ENCODE data around the gene PLCXD3.

Gene PLCXD3

DNA sequence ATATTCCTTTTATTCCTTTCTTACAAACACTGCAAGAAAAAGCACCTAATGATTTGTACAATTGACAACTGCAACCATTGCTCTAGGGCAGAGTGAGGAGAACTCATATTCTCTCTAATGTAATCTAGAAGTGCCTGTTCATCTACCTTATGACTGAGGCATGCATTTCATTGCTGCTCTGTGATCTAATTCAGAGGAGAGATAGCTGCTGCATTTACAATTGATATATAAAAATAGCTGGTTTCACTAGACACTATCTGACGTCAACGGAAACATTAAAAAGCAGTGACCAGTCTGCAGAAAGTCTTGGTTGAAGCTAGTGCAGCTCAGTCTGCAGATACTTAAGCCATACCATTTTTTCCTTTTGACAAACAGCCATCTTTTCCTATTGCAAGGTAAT is 224.2 kb downstream of the PLCXD3 start:
- DNase-seq (ENCODE audit: low read depth in 2 of 2) = no peak

GRCh38 chr5:41284938-41285337 is 225.5 kb downstream of the PLCXD3 start:
- DNase-seq (ENCODE audit: low read depth in 2 of 2) = no peak

GRCh38 chr5:41281215-41281810 is 229.1 kb downstream of the PLCXD3 start:
- no peak for DNase-seq (ENCODE audit: low read depth in 2 of 2)

GRCh38 chr5:41279040-41279439 is 231.4 kb downstream of the PLCXD3 start:
- no peak for DNase-seq (ENCODE audit: low read depth in 2 of 2)

GRCh38 chr5:41277476-41278245 is 232.7 kb downstream of the PLCXD3 start:
- no peak for DNase-seq (ENCODE audit: low read depth in 2 of 2)

DNA sequence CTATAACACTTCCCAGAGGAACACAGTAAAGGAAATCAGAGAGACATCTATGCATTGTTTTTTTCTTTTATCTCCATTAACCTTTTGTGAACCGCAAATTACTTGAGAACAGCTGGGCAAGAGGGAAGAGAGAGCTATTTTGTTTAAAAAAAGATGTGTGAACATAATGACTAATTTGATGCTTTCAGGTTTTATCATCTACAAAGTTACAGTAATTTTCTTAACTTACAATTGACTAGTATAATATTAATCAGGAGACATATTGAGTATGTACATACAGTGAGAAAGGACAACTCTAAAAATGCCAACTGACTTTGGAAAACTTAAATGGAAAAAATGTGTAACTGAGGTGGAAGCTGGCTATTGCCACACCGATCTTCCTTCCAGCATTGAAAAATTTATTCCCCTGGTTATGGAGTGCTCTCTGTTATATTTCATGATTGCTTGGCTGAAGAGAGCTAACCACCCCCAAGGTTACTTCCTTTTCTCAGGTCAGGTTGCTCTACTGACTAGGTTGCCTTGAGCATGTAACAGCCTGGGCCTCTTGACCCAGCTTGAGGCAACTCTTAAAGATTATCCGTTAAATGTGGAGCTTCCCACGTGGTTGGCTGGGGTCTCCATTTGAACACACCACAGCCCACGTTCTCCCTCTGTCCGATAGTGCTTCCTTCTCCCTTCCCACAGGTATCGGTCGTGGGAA is 234.4 kb downstream of the PLCXD3 start:
- no peak for DNase-seq (ENCODE audit: low read depth in 2 of 2)

GRCh38 chr5:41270423-41271251 is 239.8 kb downstream of the PLCXD3 start:
- no peak for DNase-seq (ENCODE audit: low read depth in 2 of 2)

DNA sequence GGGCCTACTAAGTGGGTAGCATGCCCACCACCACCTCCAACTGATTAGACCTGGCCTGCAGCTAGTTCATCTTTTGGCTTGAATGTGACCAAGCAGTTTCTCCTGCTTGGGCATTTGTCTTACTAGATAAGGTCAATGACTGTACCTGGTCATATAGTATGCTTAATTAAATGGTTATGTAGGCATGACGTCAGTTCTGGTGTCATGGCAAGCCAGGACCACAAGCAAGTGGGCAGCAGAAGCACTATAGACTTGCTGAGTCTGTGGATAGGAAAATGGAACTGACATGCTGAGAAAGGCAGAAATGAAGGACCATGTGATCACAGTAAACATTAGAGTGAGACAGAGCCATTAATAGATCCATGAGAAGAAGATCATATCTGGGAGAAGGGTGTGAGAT is 241.5 kb downstream of the PLCXD3 start:
- DNase-seq (ENCODE audit: low read depth in 2 of 2) = no peak

- DNase-seq (ENCODE audit: low read depth in 2 of 2) = no peak
Measured at GRCh38 chr5:41266377-41266776, 244.0 kb downstream of the PLCXD3 start.

GRCh38 chr5:41264019-41264418 is 246.4 kb downstream of the PLCXD3 start:
- no peak for DNase-seq (ENCODE audit: low read depth in 2 of 2)

DNA sequence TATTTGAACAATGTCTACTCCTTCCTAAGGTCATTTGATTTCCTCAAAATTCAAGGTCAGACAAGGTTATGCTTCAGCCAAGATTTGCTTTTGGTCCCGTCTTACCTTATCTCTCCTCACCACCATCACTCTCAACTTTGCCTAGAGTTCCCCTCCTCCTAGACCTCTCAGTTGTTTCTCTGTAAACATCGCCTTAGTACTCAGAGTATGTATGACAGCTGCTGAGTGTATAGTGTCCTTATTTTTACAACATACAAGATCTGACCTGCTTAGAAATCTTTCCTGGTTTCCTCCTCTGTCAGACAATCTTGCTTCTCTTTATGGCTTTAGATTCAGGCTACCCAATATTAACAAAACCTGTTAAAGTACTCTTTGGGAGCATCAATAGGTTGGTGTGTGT is 247.1 kb downstream of the PLCXD3 start:
- DNase-seq (ENCODE audit: low read depth in 2 of 2) = no peak

All from activated CD8-positive, alpha-beta memory T cell treated with anti-CD3 and anti-CD28 coated beads for 4 hours (primary cell).